K562 (cell line): ENCODE data around the gene PARP4.

ENCODE experiments used
- EHMT2 ChIP-seq: fragments of 450-650 bp; IDR thresholded peaks from 2 replicates; pipeline ENCODE4 v1.6.1; 2018; ENCODE audit warnings: antibody characterized with exemption
- OTX1 ChIP-seq: fragments of 450-650 bp; formaldehyde crosslinking; IDR thresholded peaks from 2 replicates; pipeline ENCODE4 v1.4.0; 2022; ENCODE audit warnings: mild to moderate bottlenecking
- SIN3A ChIP-seq, 2 experiments: fragments of 150-350 bp in 1 of 2; IDR thresholded peaks; 2 replicates each; pipeline ENCODE4 v1.6.1; 2011 to 2016; ENCODE audit warnings: borderline replicate concordance in 2 of 2, low read depth in 2 of 2, low read length in 2 of 2, mild to moderate bottlenecking in 2 of 2, moderate library complexity in 2 of 2; ENCODE audit not compliant: control insufficient read depth in 1 of 2

DNA sequence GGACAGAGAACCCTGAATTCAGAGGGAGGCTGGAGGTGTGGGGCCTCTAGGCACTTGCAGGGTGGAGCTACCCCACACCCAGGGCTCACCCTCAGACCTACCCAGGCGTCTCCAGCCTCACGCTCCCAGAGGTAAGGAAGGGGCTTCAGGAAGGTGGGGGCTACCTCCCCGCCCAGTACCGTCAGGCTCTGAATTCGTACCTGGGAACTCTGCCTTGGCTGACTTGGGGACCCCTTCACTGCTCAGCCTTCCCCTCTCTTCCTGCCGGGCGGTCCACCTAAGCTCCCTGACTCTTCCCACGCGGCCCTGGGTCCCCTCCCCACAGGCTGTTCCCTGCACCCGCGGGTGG, 28.5 kb upstream of the PARP4 start:
- TF ChIP-seq OTX1 (CRISPR knock-in tag) = no peak
- no peak for TF ChIP-seq SIN3A (IDR thresholded peaks at IDR 0.05; ENCODE audit: borderline replicate concordance in 2 of 2, control insufficient read depth in 1 of 2, low read depth in 2 of 2, low read length in 2 of 2)
- TF ChIP-seq EHMT2 = no peak
